H1 (cell line): ENCODE data around the gene PHKG2. TPM values are rescaled to one million over a fixed set of nuclear protein-coding genes. Genes with fewer than 3 reads are reported as not detected.

Experiments used
- CTCF ChIA-PET: fragments of 300-600 bp; sonication (Branson Sonifier 250); formaldehyde crosslinking; loops from one replicate; lab custom pipeline; 2021; ENCODE audit not compliant: partially characterized antibody; lab: Charles Lee
- POLR2A ChIA-PET: fragments of 300-600 bp; sonication (Branson Sonifier 250); formaldehyde crosslinking; loops from one replicate; lab custom pipeline; 2021; ENCODE audit warnings: inconsistent platforms; ENCODE audit not compliant: partially characterized antibody; lab: Charles Lee
- DNase-seq, 2 experiments: peaks; one replicate each; pipeline versions ENCODE4 v3.0.0 to v3.0.0-alpha.2; 2010 to 2022; ENCODE audit warnings: low spot score in 2 of 2, low read depth in 1 of 2, mixed read lengths in 1 of 2
- FAIRE-seq: peaks from 2 replicates; lab custom pipeline; 2011; peaks lifted over from hg19 to GRCh38; lab: Jason Lieb, UNC
- H2AFZ ChIP-seq: 2 replicates; pipeline ENCODE4 v1.8.1; 2012; ENCODE audit warnings: low read length, inconsistent platforms
- H2AK5ac ChIP-seq: 2 replicates; pipeline ENCODE4 v1.6.1; 2013; ENCODE audit warnings: low read depth, low read length
- H2BK120ac ChIP-seq: replicated peaks from 2 replicates; pipeline ENCODE3; 2013; ENCODE audit warnings: low read depth, low read length, inconsistent platforms
- H2BK12ac ChIP-seq: 2 replicates; pipeline ENCODE4 v1.6.1; 2013; ENCODE audit warnings: low read depth, low read length
- H2BK15ac ChIP-seq: 2 replicates; pipeline ENCODE4 v1.6.1; 2013; ENCODE audit warnings: low read length
- H2BK20ac ChIP-seq: 2 replicates; pipeline ENCODE4 v1.6.1; 2013; ENCODE audit warnings: low read length
- H2BK5ac ChIP-seq: 2 replicates; pipeline ENCODE4 v1.6.1; 2013; ENCODE audit warnings: low read depth, low read length
- H3K14ac ChIP-seq: 2 replicates; pipeline ENCODE4 v1.6.1; 2013; ENCODE audit warnings: inconsistent platforms; ENCODE audit not compliant: insufficient read length
- H3K18ac ChIP-seq: 2 replicates; pipeline ENCODE4 v1.6.1; 2013; ENCODE audit warnings: low read length; ENCODE audit errors: extremely low read depth
- H3K23ac ChIP-seq: 2 replicates; pipeline ENCODE4 v1.6.1; 2013; ENCODE audit warnings: inconsistent platforms; ENCODE audit not compliant: insufficient read length
- H3K23me2 ChIP-seq: 2 replicates; pipeline ENCODE4 v1.6.1; 2013; ENCODE audit warnings: low read depth, low read length
- H3K27ac ChIP-seq: 2 replicates; pipeline ENCODE4 v1.6.1; 2011; ENCODE audit warnings: low read depth, low read length, inconsistent platforms
- H3K27me3 ChIP-seq, 4 experiments: replicated peaks in 1 of 4; 1 replicate in 1 of 4; 2 replicates in 3 of 4; pipeline versions ENCODE4 v1.6.1 to v1.8.1; 2011 to 2013; ENCODE audit warnings: low read length in 3 of 4, mild to moderate bottlenecking in 3 of 4, inconsistent platforms in 2 of 4, mixed read lengths in 2 of 4, moderate library complexity in 1 of 4; ENCODE audit not compliant: control insufficient read depth in 3 of 4, insufficient read depth in 3 of 4; ENCODE audit errors: extremely low read depth in 1 of 4
- H3K36me3 ChIP-seq, 4 experiments: 2 replicates each; pipeline versions ENCODE4 v1.6.1 to v1.8.1; 2011 to 2013; ENCODE audit warnings: mild to moderate bottlenecking in 4 of 4, low read length in 3 of 4, moderate library complexity in 2 of 4, control low read depth in 1 of 4, inconsistent platforms in 1 of 4; ENCODE audit not compliant: insufficient read depth in 4 of 4, control insufficient read depth in 2 of 4
- H3K4ac ChIP-seq: replicated peaks from 2 replicates; pipeline ENCODE3; 2013; ENCODE audit warnings: low read length, low read depth, mixed read lengths, inconsistent platforms; ENCODE audit not compliant: insufficient read length
- H3K4me1 ChIP-seq, 4 experiments: replicated peaks in 1 of 4; 1 replicate in 1 of 4; 2 replicates in 3 of 4; pipeline versions ENCODE4 v1.6.1 to v1.8.1; 2011 to 2013; ENCODE audit warnings: low read length in 3 of 4, inconsistent platforms in 2 of 4, mixed read lengths in 1 of 4; ENCODE audit not compliant: insufficient read depth in 4 of 4, control insufficient read depth in 3 of 4
- H3K4me2 ChIP-seq, 2 experiments: 2 replicates each; pipeline versions ENCODE4 v1.6.1 to v1.8.1; 2011 to 2013; ENCODE audit warnings: low read depth in 2 of 2, low read length in 2 of 2, control low read depth in 1 of 2, inconsistent platforms in 1 of 2, mild to moderate bottlenecking in 1 of 2; ENCODE audit not compliant: insufficient read depth in 1 of 2
- H3K4me3 ChIP-seq, 4 experiments: fragments of 200-600, 300-600 bp in 1 of 4; sonication (generic), shearing (Covaris generic), sonication (Bioruptor Twin) in 1 of 4; 2 replicates each; pipeline versions ENCODE4 v1.5.1 to v1.8.1; 2011 to 2016; ENCODE audit warnings: low read length in 4 of 4, low read depth in 3 of 4, control low read depth in 2 of 4, inconsistent platforms in 2 of 4, mild to moderate bottlenecking in 2 of 4, mixed read lengths in 1 of 4, moderate library complexity in 1 of 4; ENCODE audit not compliant: insufficient read depth in 2 of 4; ENCODE audit errors: extremely low read depth in 1 of 4
- H3K56ac ChIP-seq: replicated peaks from 2 replicates; pipeline ENCODE3; 2013; ENCODE audit warnings: low read depth, mild to moderate bottlenecking, mixed read lengths, low read length, inconsistent platforms; ENCODE audit not compliant: insufficient read length
- H3K79me1 ChIP-seq: 2 replicates; pipeline ENCODE4 v1.6.1; 2013; ENCODE audit warnings: low read depth, low read length, control low read depth
- H3K79me2 ChIP-seq, 2 experiments: 2 replicates each; pipeline versions ENCODE4 v1.6.1 to v1.8.1; 2012 to 2013; ENCODE audit warnings: low read length in 2 of 2, mild to moderate bottlenecking in 2 of 2, inconsistent platforms in 1 of 2; ENCODE audit not compliant: insufficient read depth in 2 of 2, control insufficient read depth in 1 of 2
- H3K9ac ChIP-seq, 4 experiments: replicated peaks in 1 of 4; 1 replicate in 1 of 4; 2 replicates in 3 of 4; pipeline versions ENCODE4 v1.6.1 to v1.8.1; 2011 to 2013; ENCODE audit warnings: low read depth in 3 of 4, low read length in 3 of 4, control low read depth in 2 of 4, mild to moderate bottlenecking in 2 of 4, moderate library complexity in 2 of 4, inconsistent platforms in 1 of 4; ENCODE audit errors: extremely low read depth in 1 of 4
- H3K9me3 ChIP-seq, 2 experiments: 2 replicates each; pipeline versions ENCODE4 v1.6.1 to v1.8.1; 2012 to 2013; ENCODE audit warnings: mild to moderate bottlenecking in 2 of 2, moderate library complexity in 2 of 2, control low read depth in 1 of 2, inconsistent platforms in 1 of 2, low read depth in 1 of 2, low read length in 1 of 2, mixed read lengths in 1 of 2; ENCODE audit not compliant: insufficient read depth in 2 of 2
- H4K20me1 ChIP-seq, 2 experiments: replicated peaks in 1 of 2; 2 replicates each; pipeline versions ENCODE3 to v1.8.1; 2011 to 2013; ENCODE audit warnings: inconsistent platforms in 2 of 2, low read length in 2 of 2, mild to moderate bottlenecking in 1 of 2; ENCODE audit not compliant: insufficient read depth in 2 of 2, control insufficient read depth in 1 of 2
- H4K5ac ChIP-seq: 2 replicates; pipeline ENCODE4 v1.6.1; 2013; ENCODE audit warnings: low read length, low read depth, mixed read lengths, inconsistent platforms; ENCODE audit not compliant: insufficient read length
- H4K8ac ChIP-seq: 2 replicates; pipeline ENCODE4 v1.8.0; 2013; ENCODE audit warnings: mild to moderate bottlenecking, moderate library complexity, low read length, inconsistent platforms; ENCODE audit not compliant: insufficient read depth; ENCODE audit errors: extremely low read depth
- H4K91ac ChIP-seq: replicated peaks from 2 replicates; pipeline ENCODE3; 2013; ENCODE audit warnings: low read length, mixed read lengths, inconsistent platforms; ENCODE audit not compliant: insufficient read length
- GABPA ChIP-seq: IDR thresholded peaks from 2 replicates; pipeline ENCODE4 v1.6.1; 2011; ENCODE audit warnings: mild to moderate bottlenecking, low read length, moderate library complexity, borderline replicate concordance; ENCODE audit not compliant: insufficient read depth
- POLR2A ChIP-seq, 2 experiments: IDR thresholded peaks; 1 replicate in 1 of 2; 2 replicates in 1 of 2; pipeline ENCODE4 v1.6.1; 2011; ENCODE audit warnings: low read depth in 2 of 2, low read length in 2 of 2, mild to moderate bottlenecking in 2 of 2; ENCODE audit errors: control extremely low read depth in 1 of 2
- POLR2AphosphoS5 ChIP-seq: IDR thresholded peaks from 2 replicates; pipeline ENCODE4 v1.6.1; 2011; ENCODE audit warnings: low read depth, low read length
- WGBS, 2 experiments: shearing (Covaris generic) in 1 of 2; methylation state at CpG; one replicate each; pipeline versions ENCODE4 v1.1.6 to v1.1.7; 2013 to 2015; ENCODE audit warnings: low lambda C conversion rate in 2 of 2, mixed read lengths in 2 of 2, inconsistent platforms in 1 of 2, low coverage in 1 of 2, missing lambda C conversion rate in 1 of 2; ENCODE audit not compliant: insufficient replicate concordance in 2 of 2, insufficient coverage in 1 of 2, insufficient read length in 1 of 2; ENCODE audit errors: extremely low coverage in 1 of 2, missing lambda C conversion rate in 1 of 2; 5-methylcytosine and 5-hydroxymethylcytosine counted together
- polyA plus RNA-seq, 7 experiments: library from polyadenylated mRNA; depleted of rRNA in 3 of 7; stranded (reverse) in 5 of 7; unstranded in 2 of 7; fragments of >200 nt in 5 of 7; fragments of 200-250 nt in 2 of 7; gene quantifications; 1 replicate in 5 of 7; 2 replicates in 1 of 7; 4 replicates in 1 of 7; pipeline versions ENCODE4 v1.2.1 to v1.2.3, GENCODE V29; 2011 to 2013; ENCODE audit warnings: missing spikeins in 2 of 7, mixed read lengths in 2 of 7
- total RNA-seq: library from RNA; stranded (reverse); fragmentation: NEBNext Ultra II Directional; extraction: Animal tissue kit (Norgen Biotek cat#: 25700); gene quantifications from 2 replicates; pipeline ENCODE4 v1.2.1, GENCODE V29; 2021

The PHKG2 gene
- total and polyA plus RNA-seq, 2 of the 8 experiments (the other 6 are each of a cell fraction or from before 2014, with no cell fraction given), result 36.0 to 53.4 TPM

GRCh38 chr16:30764086-30764485, 15.9 kb downstream of the PHKG2 start:
- 95% methylated on average over 11 of the region's 11 CpGs; no CpG with 5 or more reads in 1 of the 2 experiments for WGBS, 2 experiments
- Histone ChIP-seq H3K4me1 (peaks cover 0 to 11% (median 2%) of the 10 kb centered on the region in 4 experiments; a peak in 4 of 7 replicates), H3K79me1 (peaks cover 3% of the 10 kb centered on the region; the same call in 1 of the 2 replicates), H3K36me3 (peaks cover 36 to 61% (median 51%) of the 10 kb centered on the region in 4 experiments), H3K23me2 (peaks cover 14% of the 10 kb centered on the region), H3K27me3 (no peaks in the 10 kb centered on the region; a peak in 1 of 7 replicates), H4K91ac (no peak overlapping the region), H3K27ac (no peak overlapping the region), H3K14ac (no peak overlapping the region), H2BK5ac (no peak overlapping the region), H3K9me3 (no peaks in the 10 kb centered on the region), H3K4me2 (no peak overlapping the region; a peak in 1 of 4 replicates), H4K8ac (no peak overlapping the region), H2BK20ac (no peak overlapping the region), H3K4me3 (no peak overlapping the region), H3K18ac (no peak overlapping the region), H2BK12ac (no peak overlapping the region), H3K23ac (no peak overlapping the region), H4K20me1 (peaks cover 7 to 11% of the 10 kb centered on the region in 2 experiments), H3K4ac (no peak overlapping the region), H2BK15ac (no peak overlapping the region), H2AK5ac (no peak overlapping the region), H3K56ac (no peak overlapping the region), H3K9ac (no peak overlapping the region), H2BK120ac (no peak overlapping the region), H4K5ac (no peak overlapping the region), H2AFZ (no peak overlapping the region), H3K79me2 (peaks cover 4 to 20% of the 10 kb centered on the region in 2 experiments; a peak in 2 of 4 replicates)
- FAIRE-seq (no peak), DNase-seq (no peak)
- ChIA-PET CTCF (interaction anchor here (1.8 kb wide), 1 partner anchor 14 kb away, joined by 7 read pairs; no protein-coding TSS in a partner anchor), POLR2A (interaction anchor here (1.0 to 9.0 kb wide), 4 partner anchors 11 to 41 kb away, joined by 3 to 92 read pairs (median 38); partner anchors contain the start of gene PHKG2)
- TF ChIP-seq POLR2AphosphoS5, result no peak
- no peak for TF ChIP-seq GABPA
- TF ChIP-seq POLR2A (IDR thresholded peaks at IDR 0.05; ENCODE audit: control extremely low read depth in 1 of 2, low read depth in 2 of 2, low read length in 2 of 2), result no peak
- TF ChIP-seq, all 59 proteins: peak for 0
